Neural cell (in vitro differentiated cells): ENCODE measurements around the gene AGT. TPM values are rescaled to one million over a fixed set of nuclear protein-coding genes. Genes with fewer than 3 reads are reported as not detected.

Experiments
- H2AFZ ChIP-seq: fragments of 200-600, 300-800 bp; sonication (generic), shearing (Covaris generic); 2 replicates; pipeline ENCODE4 v1.6.0; 2014; ENCODE audit warnings: low read depth, mild to moderate bottlenecking, antibody characterized with exemption, low read length, moderate library complexity
- H3F3A ChIP-seq: fragments of 200-600 bp; shearing (Covaris generic); 2 replicates; pipeline ENCODE4 v1.6.1; 2016; ENCODE audit warnings: mild to moderate bottlenecking, moderate library complexity, mixed read lengths, antibody characterized with exemption, low read length; ENCODE audit not compliant: insufficient read depth, poor library complexity, severe bottlenecking
- H3K27ac ChIP-seq: fragments of 200-600, 300-800 bp; sonication (generic), shearing (Covaris generic); 2 replicates; pipeline ENCODE4 v1.5.1; 2014; ENCODE audit warnings: mild to moderate bottlenecking, low read length, moderate library complexity
- H3K27me3 ChIP-seq: fragments of 300-800, 200-600 bp; sonication (generic), shearing (Covaris generic); 2 replicates; pipeline ENCODE4 v1.6.0; 2014; ENCODE audit warnings: mild to moderate bottlenecking, low read depth, low read length, moderate library complexity; ENCODE audit not compliant: insufficient read depth
- H3K36me3 ChIP-seq: fragments of 300-800, 200-600 bp; sonication (generic), shearing (Covaris generic); 2 replicates; pipeline ENCODE4 v1.5.1; 2014; ENCODE audit warnings: mild to moderate bottlenecking, antibody characterized with exemption, low read length, moderate library complexity; ENCODE audit not compliant: insufficient read depth
- H3K4me2 ChIP-seq: fragments of 300-800, 200-600 bp; sonication (generic), shearing (Covaris generic); 2 replicates; pipeline ENCODE4 v1.6.0; 2014; ENCODE audit warnings: mild to moderate bottlenecking, low read length
- H3K4me3 ChIP-seq: fragments of 300-800, 200-600 bp; sonication (generic), shearing (Covaris generic); 2 replicates; pipeline ENCODE4 v1.5.1; 2014; ENCODE audit warnings: mild to moderate bottlenecking, low read length, moderate library complexity
- H3K79me2 ChIP-seq: fragments of 200-600 bp; shearing (Covaris generic); replicated peaks from 2 replicates; pipeline ENCODE4 v1.6.0; 2014; ENCODE audit warnings: mild to moderate bottlenecking, low read length, moderate library complexity; ENCODE audit not compliant: insufficient read depth
- H3K9ac ChIP-seq: fragments of 300-800, 200-600 bp; sonication (generic), shearing (Covaris generic); 2 replicates; pipeline ENCODE4 v1.6.1; 2016; ENCODE audit warnings: mild to moderate bottlenecking, low read length, mixed read lengths
- H3K9me2 ChIP-seq: fragments of 200-600 bp; shearing (Covaris generic); 2 replicates; pipeline ENCODE4 v1.6.1; 2016; ENCODE audit warnings: mild to moderate bottlenecking, low read length, mixed read lengths; ENCODE audit not compliant: insufficient read depth
- H3K9me3 ChIP-seq: fragments of 200-600, 300-800 bp; sonication (generic), shearing (Covaris generic); 2 replicates; pipeline ENCODE4 v1.6.1; 2016; ENCODE audit warnings: mild to moderate bottlenecking, mixed run types, low read length, moderate library complexity, mixed read lengths
- H4K20me1 ChIP-seq: fragments of 200-600 bp; shearing (Covaris generic); 2 replicates; pipeline ENCODE4 v1.6.1; 2016; ENCODE audit warnings: mild to moderate bottlenecking, mixed run types; ENCODE audit not compliant: insufficient read depth
- CTCF ChIP-seq: fragments of 450-650 bp; IDR thresholded peaks from 2 replicates; pipeline ENCODE4 v1.5.1; 2014; ENCODE audit warnings: antibody characterized with exemption, mild to moderate bottlenecking, moderate library complexity; ENCODE audit not compliant: poor library complexity, severe bottlenecking
- EP300 ChIP-seq: fragments of 450-650 bp; conservative IDR thresholded peaks from 2 replicates; pipeline ENCODE4 v1.6.1; 2014; ENCODE audit warnings: antibody characterized with exemption, mild to moderate bottlenecking, moderate library complexity; ENCODE audit not compliant: poor library complexity, severe bottlenecking
- EZH2 ChIP-seq: fragments of 200-600, 300-800 bp; shearing (Covaris generic), sonication (generic); IDR thresholded peaks from 2 replicates; pipeline ENCODE4 v1.6.1; 2014; ENCODE audit warnings: antibody characterized with exemption, low read length, borderline replicate concordance, mild to moderate bottlenecking; ENCODE audit not compliant: insufficient read depth, poor library complexity, severe bottlenecking
- MXI1 ChIP-seq: fragments of 450-650 bp; conservative IDR thresholded peaks from 2 replicates; pipeline ENCODE4 v1.6.1; 2014; ENCODE audit warnings: antibody characterized with exemption, mild to moderate bottlenecking; ENCODE audit not compliant: poor library complexity, severe bottlenecking
- POLR2AphosphoS5 ChIP-seq: IDR thresholded peaks from 2 replicates; pipeline ENCODE4 v1.6.1; 2012
- RAD21 ChIP-seq: fragments of 450-650 bp; conservative IDR thresholded peaks from 2 replicates; pipeline ENCODE4 v1.6.1; 2014; ENCODE audit warnings: antibody characterized with exemption, mild to moderate bottlenecking, moderate library complexity
- REST ChIP-seq: IDR thresholded peaks from 2 replicates; pipeline ENCODE4 v1.6.1; 2012; ENCODE audit warnings: borderline replicate concordance
- SMC3 ChIP-seq: fragments of 450-650 bp; conservative IDR thresholded peaks from 2 replicates; pipeline ENCODE4 v1.6.1; 2014; ENCODE audit warnings: antibody characterized with exemption, mild to moderate bottlenecking, moderate library complexity; ENCODE audit not compliant: poor library complexity
- TAF1 ChIP-seq: IDR thresholded peaks from 2 replicates; pipeline ENCODE4 v1.6.1; 2012; ENCODE audit warnings: low read depth
- polyA plus RNA-seq: library from polyadenylated mRNA; depleted of rRNA; stranded (reverse); fragments of >200 nt; gene quantifications from 2 replicates; pipeline ENCODE4 v1.2.3, GENCODE V29; 2014

The AGT gene
- polyA plus RNA-seq, 1 donor from 2014 or later, result not detected

- H3K27ac ChIP-seq, result no peak overlapping the region
- TF ChIP-seq CTCF (no peak), TAF1 (no peak), RAD21 (no peak)
- no peaks in the 10 kb centered on the region for H3F3A ChIP-seq
- H3K9me2 ChIP-seq, result no peaks in the 10 kb centered on the region
- no peaks in the 10 kb centered on the region for H4K20me1 ChIP-seq
- no peaks in the 10 kb centered on the region for H3K36me3 ChIP-seq
- H3K9me3 ChIP-seq, result no peaks in the 10 kb centered on the region
- H3K79me2 ChIP-seq, result no peaks in the 10 kb centered on the region
- H3K4me2 ChIP-seq, result no peak overlapping the region
- H3K9ac ChIP-seq, result no peak overlapping the region
- no peaks in the 10 kb centered on the region for H3K27me3 ChIP-seq
- no peak overlapping the region for H3K4me3 ChIP-seq
- H2AFZ ChIP-seq, result no peak overlapping the region
Observed at GRCh38 chr1:230702934-230703678, 10.8 kb downstream of the AGT start.

- Histone ChIP-seq H3K36me3 (no peaks in the 10 kb centered on the region), H4K20me1 (no peaks in the 10 kb centered on the region), H3K9ac (no peak overlapping the region), H3K27ac (no peak overlapping the region), H3F3A (no peaks in the 10 kb centered on the region), H3K9me2 (no peaks in the 10 kb centered on the region), H3K79me2 (no peaks in the 10 kb centered on the region), H3K9me3 (no peaks in the 10 kb centered on the region), H2AFZ (no peak overlapping the region), H3K4me2 (no peak overlapping the region), H3K4me3 (no peak overlapping the region), H3K27me3 (no peaks in the 10 kb centered on the region)
- no peak for TF ChIP-seq EP300
- no peak for TF ChIP-seq REST
- TF ChIP-seq EZH2, result no peak
- TF ChIP-seq CTCF, result no peak
- no peak for TF ChIP-seq POLR2AphosphoS5
- TF ChIP-seq RAD21, result no peak
- TF ChIP-seq MXI1, result no peak
- TF ChIP-seq TAF1, result no peak
- TF ChIP-seq SMC3, result no peak
Observed at GRCh38 chr1:230701895-230702768, 11.8 kb downstream of the AGT start.
